NCI-H510A treated with DMSO at 0.1 percent for 48 hours (cell line): ENCODE measurements around the gene PAN3.

Source experiments
- DNase-seq: peaks from one replicate; lab custom pipeline; 2025; lab: John Stamatoyannopoulos, UW

Gene PAN3

DNA sequence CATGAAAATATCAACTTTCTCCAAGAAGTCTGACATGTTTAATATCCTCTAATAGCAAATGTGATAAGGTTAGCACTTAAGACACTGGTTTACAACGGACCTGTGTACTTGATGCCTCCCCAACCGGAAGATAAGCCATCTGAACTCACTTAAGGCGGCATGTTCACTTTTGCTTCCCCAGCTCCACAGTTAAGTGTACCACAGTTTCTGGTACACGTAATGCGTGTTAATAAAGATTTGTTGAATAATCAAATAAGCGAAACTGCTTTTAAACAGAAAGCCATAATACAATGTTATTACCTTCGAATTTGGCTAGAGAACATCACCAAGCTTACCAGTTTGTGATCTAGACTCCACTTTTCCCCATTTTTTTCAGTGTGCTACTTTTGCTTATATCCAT lies 1.4 kb upstream of the PAN3 start:
- DNase-seq = peak; percentile 5

DNA sequence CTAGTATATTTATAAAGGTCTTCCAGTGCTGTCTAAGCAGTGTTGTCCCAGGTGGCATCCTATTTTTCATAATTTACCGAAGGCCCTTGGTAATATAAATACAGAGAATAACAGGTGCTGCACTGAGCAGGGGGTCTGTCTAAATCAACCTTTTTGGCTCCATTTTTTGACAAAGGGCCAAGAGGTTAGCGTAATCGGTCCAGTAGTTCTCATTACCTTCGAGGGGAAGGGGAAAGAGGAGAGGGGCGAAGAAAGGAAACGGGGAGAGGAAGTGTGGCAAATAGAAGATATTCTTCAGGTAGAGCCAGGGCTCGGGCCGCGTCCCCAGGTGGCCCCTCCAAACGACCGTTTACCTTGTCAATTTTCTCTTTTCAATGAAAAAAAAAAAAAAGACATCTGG lies 749 bp upstream of the PAN3 start:
- DNase-seq = peak; percentile 56

- DNase-seq = peak; percentile 51
Observed at GRCh38 chr13:28138756-28139470, 568 bp downstream of the PAN3 start.

GRCh38 chr13:28140433-28141125 lies 2.2 kb downstream of the PAN3 start:
- DNase-seq = no peak

GRCh38 chr13:28141542-28141941 lies 3.2 kb downstream of the PAN3 start:
- peak; percentile 10 for DNase-seq

DNA sequence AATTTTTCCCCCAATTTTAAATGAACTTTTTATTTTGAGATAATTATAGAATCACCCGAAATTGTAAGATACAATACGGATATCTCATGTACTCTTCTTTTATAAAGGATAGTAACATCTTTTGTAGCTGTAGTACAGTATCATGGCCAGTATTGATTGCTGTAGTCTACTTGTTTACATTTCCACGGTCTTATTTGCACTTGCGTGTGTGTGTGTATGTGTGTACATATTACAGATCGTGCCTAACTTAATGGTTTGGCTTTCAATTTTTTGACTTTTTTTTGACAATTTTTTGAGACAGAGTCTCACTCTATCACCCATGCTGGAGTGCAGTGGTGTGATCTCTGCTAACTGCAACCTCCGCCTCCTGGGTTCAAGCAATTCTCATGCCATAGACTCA lies 6.7 kb downstream of the PAN3 start:
- DNase-seq = no peak

DNA sequence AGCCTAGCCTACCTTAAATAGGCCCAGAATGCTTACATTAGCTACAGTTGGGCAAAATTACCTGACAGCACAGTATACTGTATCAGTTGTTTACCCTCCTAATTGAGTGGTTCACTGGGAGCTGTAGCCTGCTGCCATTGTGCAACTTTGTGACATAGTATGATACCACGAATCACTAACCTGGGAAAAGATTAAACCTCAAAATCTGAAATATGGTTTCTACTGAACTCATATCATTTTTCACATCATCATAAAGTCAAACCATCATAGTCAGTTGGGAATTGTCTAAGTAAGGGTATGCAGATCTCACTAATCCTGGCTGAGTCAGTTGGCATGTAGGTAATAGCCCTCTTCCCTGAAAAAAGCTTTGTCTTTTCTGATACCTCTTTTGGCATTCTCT lies 9.2 kb downstream of the PAN3 start:
- DNase-seq = peak; percentile 7

DNA sequence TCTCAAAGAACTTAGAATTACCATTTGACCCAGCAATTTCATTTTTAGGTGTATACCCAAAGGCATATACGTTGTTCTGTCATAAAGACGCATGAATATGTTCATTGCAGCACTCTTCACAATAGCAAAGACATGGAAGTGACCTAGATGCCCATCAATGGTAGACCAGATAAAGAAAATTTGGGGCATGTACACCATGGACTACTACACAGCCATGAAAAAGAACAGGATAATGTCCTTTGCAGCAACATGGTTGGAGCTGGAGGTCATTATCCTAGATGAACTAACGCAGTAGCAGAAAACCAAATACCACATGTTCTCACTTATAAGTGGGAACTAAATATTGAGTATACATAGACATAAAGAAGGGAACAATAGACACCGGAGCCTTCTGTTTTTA lies 20.7 kb downstream of the PAN3 start:
- DNase-seq = no peak

GRCh38 chr13:28161370-28161769 lies 23.0 kb downstream of the PAN3 start:
- DNase-seq = no peak

DNA sequence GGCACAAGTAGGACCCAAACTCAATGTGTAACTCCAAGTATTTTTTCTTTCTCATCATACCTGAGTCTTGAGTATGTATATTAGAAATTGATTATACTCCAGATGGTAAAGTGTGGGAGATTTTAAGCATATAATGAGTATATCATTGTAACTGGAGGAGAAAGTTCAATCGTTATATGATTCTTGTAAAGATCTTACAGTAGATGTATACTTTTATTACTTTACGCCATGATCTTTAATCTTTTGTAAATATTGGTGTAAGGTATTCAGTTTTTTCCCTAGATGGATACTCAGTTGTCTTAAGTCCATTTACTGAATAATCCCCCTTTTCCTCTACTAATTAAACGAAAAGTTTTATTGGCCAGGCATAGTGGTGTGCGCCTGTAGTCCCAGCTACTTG lies 25.2 kb downstream of the PAN3 start:
- DNase-seq = no peak

GRCh38 chr13:28166257-28166656 lies 27.9 kb downstream of the PAN3 start:
- no peak for DNase-seq

GRCh38 chr13:28171266-28171665 lies 32.9 kb downstream of the PAN3 start:
- DNase-seq = no peak

- DNase-seq = no peak
Observed at GRCh38 chr13:28172947-28173346, 34.6 kb downstream of the PAN3 start.

GRCh38 chr13:28173793-28174192 lies 35.4 kb downstream of the PAN3 start:
- DNase-seq = no peak

GRCh38 chr13:28177327-28177726 lies 39.0 kb downstream of the PAN3 start:
- DNase-seq = no peak

DNA sequence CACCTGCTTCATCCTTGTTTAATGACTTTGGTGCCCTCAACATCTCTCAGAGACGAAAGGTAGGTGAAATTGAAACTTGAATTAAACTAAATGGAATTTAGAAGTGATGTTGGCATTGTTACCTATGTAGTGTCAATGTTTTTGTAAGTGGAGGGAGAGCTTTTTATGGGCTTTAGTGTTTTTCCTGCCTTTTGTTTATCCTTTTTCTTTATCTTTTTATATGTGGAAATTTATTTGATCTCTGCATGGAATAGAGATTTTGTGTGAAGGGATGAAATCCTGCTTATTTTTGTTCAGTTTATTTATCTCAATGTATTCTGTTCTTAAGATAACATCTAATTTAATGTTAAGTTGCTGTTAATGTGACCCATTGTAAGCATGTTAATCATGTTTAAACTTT lies 39.5 kb downstream of the PAN3 start:
- DNase-seq = no peak

GRCh38 chr13:28179974-28180373 lies 41.6 kb downstream of the PAN3 start:
- DNase-seq = no peak

GRCh38 chr13:28181413-28181812 lies 43.1 kb downstream of the PAN3 start:
- no peak for DNase-seq

GRCh38 chr13:28185256-28185655 lies 46.9 kb downstream of the PAN3 start:
- DNase-seq = no peak

DNA sequence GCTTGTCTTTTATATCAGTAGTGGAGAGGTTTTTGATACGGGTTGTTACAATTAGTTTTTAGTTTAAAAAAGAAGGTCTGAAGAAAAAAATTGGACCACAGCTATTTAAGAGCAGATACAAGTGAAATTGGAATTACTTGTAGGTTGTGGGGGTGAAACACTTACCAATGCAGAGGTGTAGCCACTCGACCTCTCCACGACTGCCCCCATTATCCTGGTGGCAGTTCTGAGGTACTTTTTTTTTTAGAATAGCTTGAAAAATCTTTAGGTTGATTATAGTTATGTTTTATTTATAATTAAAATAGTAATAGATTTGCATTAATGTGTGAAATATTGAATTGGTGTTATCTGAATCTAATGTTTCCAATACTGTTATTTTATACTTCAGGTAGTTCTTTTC lies 60.7 kb downstream of the PAN3 start:
- no peak for DNase-seq

DNA sequence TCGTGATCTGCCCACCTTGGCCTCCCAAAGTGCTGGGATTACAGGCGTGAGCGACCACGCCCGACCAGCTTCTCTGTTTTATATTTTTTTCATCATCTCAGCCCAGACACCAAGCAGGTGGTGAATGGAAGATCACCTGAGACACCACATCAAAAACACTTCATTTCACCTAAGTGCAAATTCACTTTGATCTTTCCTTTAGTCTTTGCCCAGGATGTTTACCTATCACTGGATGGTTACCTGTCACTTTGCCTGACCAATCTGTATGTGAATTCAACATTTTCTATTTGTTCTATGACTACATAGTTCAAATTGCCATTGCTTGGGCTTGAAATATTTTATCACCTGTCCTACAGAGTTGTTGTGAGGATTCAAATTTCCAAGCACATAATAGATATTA lies 65.7 kb downstream of the PAN3 start:
- peak; percentile 93 for DNase-seq

DNA sequence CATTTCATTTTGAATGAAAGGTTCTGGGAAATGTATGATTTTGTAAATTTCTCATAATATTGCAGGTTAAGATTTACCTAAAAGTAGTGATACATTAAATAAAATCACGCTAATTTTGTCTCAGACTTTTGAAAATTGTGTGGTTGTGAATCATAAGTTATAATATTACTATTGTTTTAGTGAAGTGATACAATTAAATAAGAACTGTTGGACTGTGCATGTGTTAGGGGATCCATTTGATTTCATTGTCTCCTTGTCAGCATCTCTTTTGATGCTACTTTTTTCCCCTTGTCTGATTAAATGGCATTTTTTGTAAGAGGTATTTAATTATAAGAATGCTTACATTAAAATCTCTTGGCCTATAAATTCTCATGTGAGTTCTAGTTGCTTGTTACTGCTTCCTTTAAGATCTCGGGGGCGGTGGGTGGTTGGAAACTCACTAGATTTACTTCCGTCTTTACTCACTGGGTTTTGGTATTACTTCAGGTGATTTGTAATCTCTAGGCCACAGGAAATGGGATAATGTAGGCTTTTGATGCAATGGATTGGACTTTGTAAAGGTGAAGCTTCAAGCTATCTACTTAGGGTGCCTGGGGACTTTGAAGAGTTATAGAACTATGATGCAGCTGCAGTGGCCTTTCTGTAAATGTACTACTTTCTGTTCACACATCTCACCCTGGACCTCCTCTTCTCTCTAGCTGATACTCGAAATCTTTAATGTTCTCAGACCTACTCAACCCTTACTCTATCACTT lies 66.5 kb downstream of the PAN3 start:
- peak; percentile 11 for DNase-seq

DNA sequence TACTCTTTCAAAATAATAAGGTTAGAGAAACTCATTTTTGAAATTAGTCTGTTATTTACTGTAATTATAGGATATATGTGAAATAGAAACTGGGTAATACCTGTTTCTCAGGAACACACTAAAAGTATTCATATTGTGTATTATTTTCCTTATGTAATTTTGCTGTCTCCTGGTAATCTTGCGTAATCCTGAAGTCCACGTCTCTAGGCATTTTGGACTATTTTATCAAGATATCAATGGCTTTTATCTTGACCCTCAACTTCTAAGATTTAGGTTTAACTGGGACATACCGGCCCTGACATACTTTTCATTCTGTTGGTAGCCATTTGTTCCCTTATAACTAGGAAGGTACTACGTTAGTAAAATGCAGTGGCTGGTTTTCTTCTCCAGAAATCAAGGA lies 80.3 kb downstream of the PAN3 start:
- no peak for DNase-seq
